MM.1S (cell line): ENCODE measurements around the gene YJEFN3.

ENCODE experiments used
- EZH2 ChIP-seq: fragments of 300-600 bp; sonication (generic); optimal IDR thresholded peaks from 2 replicates; pipeline ENCODE3; 2017; ENCODE audit warnings: low read depth, mild to moderate bottlenecking, antibody characterized with exemption, low read length, mixed read lengths
- EZH2phosphoT487 ChIP-seq: fragments of 300-600 bp; sonication (generic); IDR thresholded peaks from 2 replicates; pipeline ENCODE4 v1.6.1; 2018; ENCODE audit warnings: antibody characterized with exemption, low read length
- TF ChIP-seq, protein P1 (sequence below): fragments of 300-600 bp; sonication (generic); IDR thresholded peaks from 2 replicates; pipeline ENCODE4 v1.5.1; 2016; ENCODE audit warnings: antibody characterized with exemption, low read length, mixed read lengths

DNA sequence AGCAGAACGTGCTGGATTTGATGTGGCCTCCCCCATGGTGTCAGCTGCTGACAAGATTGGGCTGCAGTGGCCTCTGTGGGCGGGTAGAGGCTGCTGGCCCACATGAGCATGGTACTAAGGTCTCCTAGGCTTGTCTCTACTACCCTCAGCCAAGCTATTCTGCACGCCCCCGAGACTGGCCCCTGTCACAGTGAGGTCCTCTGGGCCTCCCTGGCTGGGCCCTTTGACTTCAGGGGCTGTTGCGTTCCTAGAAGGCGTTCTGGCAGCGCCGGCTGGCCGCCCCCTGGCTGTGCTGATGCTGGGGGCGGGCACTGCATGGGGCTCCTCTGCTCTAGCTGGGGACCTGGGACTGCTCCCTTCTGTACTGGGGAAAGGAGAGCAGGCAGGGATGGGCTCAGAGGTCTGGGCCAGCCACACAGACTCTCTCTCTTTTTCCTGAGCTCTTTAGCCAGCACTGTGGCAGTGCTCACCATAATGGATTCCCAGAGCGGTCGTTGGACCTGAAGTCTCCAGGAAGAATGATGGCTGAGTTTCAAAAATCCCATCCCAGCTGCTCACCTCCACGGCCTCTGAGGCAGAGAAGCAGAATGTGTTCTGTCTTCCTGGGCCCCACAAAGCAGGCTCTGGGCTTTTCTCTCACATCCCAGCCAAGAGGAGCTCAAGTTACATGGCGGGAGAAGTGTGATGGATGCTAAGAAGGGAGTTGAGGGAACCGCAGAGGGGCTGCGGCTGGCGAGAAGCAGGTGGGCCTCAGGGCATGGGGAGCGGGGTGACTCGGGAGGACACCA lies 45.7 kb upstream of the YJEFN3 start:
- TF ChIP-seq, protein P1, sequence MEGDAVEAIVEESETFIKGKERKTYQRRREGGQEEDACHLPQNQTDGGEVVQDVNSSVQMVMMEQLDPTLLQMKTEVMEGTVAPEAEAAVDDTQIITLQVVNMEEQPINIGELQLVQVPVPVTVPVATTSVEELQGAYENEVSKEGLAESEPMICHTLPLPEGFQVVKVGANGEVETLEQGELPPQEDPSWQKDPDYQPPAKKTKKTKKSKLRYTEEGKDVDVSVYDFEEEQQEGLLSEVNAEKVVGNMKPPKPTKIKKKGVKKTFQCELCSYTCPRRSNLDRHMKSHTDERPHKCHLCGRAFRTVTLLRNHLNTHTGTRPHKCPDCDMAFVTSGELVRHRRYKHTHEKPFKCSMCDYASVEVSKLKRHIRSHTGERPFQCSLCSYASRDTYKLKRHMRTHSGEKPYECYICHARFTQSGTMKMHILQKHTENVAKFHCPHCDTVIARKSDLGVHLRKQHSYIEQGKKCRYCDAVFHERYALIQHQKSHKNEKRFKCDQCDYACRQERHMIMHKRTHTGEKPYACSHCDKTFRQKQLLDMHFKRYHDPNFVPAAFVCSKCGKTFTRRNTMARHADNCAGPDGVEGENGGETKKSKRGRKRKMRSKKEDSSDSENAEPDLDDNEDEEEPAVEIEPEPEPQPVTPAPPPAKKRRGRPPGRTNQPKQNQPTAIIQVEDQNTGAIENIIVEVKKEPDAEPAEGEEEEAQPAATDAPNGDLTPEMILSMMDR: no peak
- TF ChIP-seq EZH2: no peak
- TF ChIP-seq EZH2phosphoT487: no peak
